K562 (cell line): ENCODE data around the gene GTPBP2. TPM values are rescaled to one million over a fixed set of nuclear protein-coding genes. Genes with fewer than 3 reads are reported as not detected.

Source experiments
- CCNT2 ChIP-seq: IDR thresholded peaks from 2 replicates; pipeline ENCODE4 v1.6.1; 2011; ENCODE audit warnings: borderline replicate concordance, low read depth, mild to moderate bottlenecking, moderate library complexity, mixed read lengths, low read length; ENCODE audit not compliant: insufficient read length; ENCODE audit errors: extremely low read depth
- CHAMP1 ChIP-seq: fragments of 450-650 bp; IDR thresholded peaks from 2 replicates; pipeline ENCODE4 v1.6.1; 2016; ENCODE audit warnings: mild to moderate bottlenecking
- DMBX1 ChIP-seq: fragments of 250-450 bp; sonication (Bioruptor Pico); IDR thresholded peaks from 2 replicates; pipeline ENCODE4 v1.8.0; 2022; ENCODE audit warnings: inconsistent platforms, mild to moderate bottlenecking, moderate library complexity, borderline replicate concordance
- E2F4 ChIP-seq: sonication (generic); formaldehyde crosslinking; IDR thresholded peaks from 2 replicates; pipeline ENCODE4 v1.8.0; 2022; ENCODE audit warnings: mild to moderate bottlenecking, low read depth, missing genetic modification reagents
- ETS2 ChIP-seq: IDR thresholded peaks from 2 replicates; pipeline ENCODE4 v1.6.1; 2016; ENCODE audit warnings: borderline replicate concordance, missing genetic modification characterization, mild to moderate bottlenecking, moderate library complexity, missing compliant biosample characterization; ENCODE audit not compliant: poor library complexity, severe bottlenecking
- EWSR1 ChIP-seq: fragments of 450-650 bp; IDR thresholded peaks from 2 replicates; pipeline ENCODE4 v1.6.1; 2018; ENCODE audit warnings: borderline replicate concordance, mild to moderate bottlenecking, low read depth, moderate library complexity; ENCODE audit not compliant: partially characterized antibody
- KLF16 ChIP-seq: IDR thresholded peaks from 2 replicates; pipeline ENCODE4 v1.6.1; 2016; ENCODE audit warnings: antibody characterized with exemption
- MAX ChIP-seq: sonication (generic); formaldehyde crosslinking; IDR thresholded peaks from 2 replicates; pipeline ENCODE4 v1.9.0; 2022; ENCODE audit warnings: mild to moderate bottlenecking, missing genetic modification reagents
- MAZ ChIP-seq, 2 experiments: fragments of 450-650 bp in 1 of 2; sonication (generic) in 1 of 2; formaldehyde crosslinking; IDR thresholded peaks in 1 of 2; conservative IDR thresholded peaks in 1 of 2; 2 replicates each; pipeline versions ENCODE4 v1.4.0 to v1.5.0; 2020; ENCODE audit warnings: mild to moderate bottlenecking in 1 of 2, missing genetic modification reagents in 1 of 2
- MEIS2 ChIP-seq: fragments of 450-650 bp; IDR thresholded peaks from 2 replicates; pipeline ENCODE4 v1.6.1; 2014; ENCODE audit warnings: mild to moderate bottlenecking; ENCODE audit not compliant: partially characterized antibody
- MTF1 ChIP-seq: fragments of 250-450 bp; sonication (Bioruptor Pico); IDR thresholded peaks from 2 replicates; pipeline ENCODE4 v1.9.0; 2021; ENCODE audit warnings: moderate library complexity, mild to moderate bottlenecking, inconsistent platforms, borderline replicate concordance
- PHF21A ChIP-seq: fragments of 450-650 bp; IDR thresholded peaks from 2 replicates; pipeline ENCODE4 v1.6.1; 2017; ENCODE audit warnings: low read depth, borderline replicate concordance
- POLR2G ChIP-seq: fragments of 200-400 bp; formaldehyde crosslinking; IDR thresholded peaks from 2 replicates; pipeline ENCODE4 v1.6.1; 2017; ENCODE audit warnings: low read depth, mild to moderate bottlenecking, antibody characterized with exemption, low read length, moderate library complexity
- RBFOX2 ChIP-seq: fragments of 200-400 bp; formaldehyde crosslinking; IDR thresholded peaks from 2 replicates; pipeline ENCODE4 v1.6.1; 2017; ENCODE audit warnings: low read depth, mild to moderate bottlenecking, low read length, moderate library complexity
- SP1 ChIP-seq: sonication (generic); formaldehyde crosslinking; IDR thresholded peaks from 2 replicates; pipeline ENCODE4 v1.8.1; 2022; ENCODE audit warnings: mild to moderate bottlenecking, missing genetic modification reagents
- TOE1 ChIP-seq, 2 experiments: fragments of 450-650 bp in 1 of 2; sonication (generic) in 1 of 2; formaldehyde crosslinking in 1 of 2; IDR thresholded peaks; 2 replicates each; pipeline versions ENCODE4 v1.7.1 to v1.8.0; 2016 to 2022; ENCODE audit warnings: borderline replicate concordance in 2 of 2, mild to moderate bottlenecking in 2 of 2, antibody characterized with exemption in 1 of 2, inconsistent platforms in 1 of 2, low read depth in 1 of 2, missing genetic modification reagents in 1 of 2, moderate library complexity in 1 of 2
- ZKSCAN1 ChIP-seq: fragments of 150-350 bp; IDR thresholded peaks from 2 replicates; pipeline ENCODE4 v1.6.1; 2016; ENCODE audit warnings: low read depth, low read length
- ZNF444 ChIP-seq: fragments of 250-450 bp; sonication (Bioruptor Pico); IDR thresholded peaks from 2 replicates; pipeline ENCODE4 v1.4.0; 2020; ENCODE audit warnings: mild to moderate bottlenecking, moderate library complexity
- polyA plus RNA-seq, 8 experiments: library from polyadenylated mRNA; depleted of rRNA in 4 of 8; stranded (reverse) in 5 of 8; unstranded in 3 of 8; fragments of >200 nt; fragmentation: Nextera tagmentation in 2 of 8; fragmentation: Illumina TruSeq in 1 of 8; extraction: Ambion mirVana in 2 of 8; extraction: Trizol in 1 of 8; gene quantifications; 2 replicates each; pipeline versions ENCODE4 v1.2.1 to v1.2.3, GENCODE V29; 2011 to 2014; ENCODE audit warnings: inconsistent platforms in 1 of 8, missing spikeins in 1 of 8
- total RNA-seq, 7 experiments: library from RNA; depleted of rRNA in 6 of 7; stranded (reverse); fragments of >200 nt in 6 of 7; fragmentation: Illumina TruSeq in 2 of 7; extraction: Trizol in 2 of 7; gene quantifications; 2 replicates each; pipeline versions ENCODE4 v1.2.1 to v1.2.3, GENCODE V29; 2011 to 2021; ENCODE audit warnings: low replicate concordance in 1 of 7

GTPBP2 gene
- total and polyA plus RNA-seq, 9 of the 15 experiments (the other 6 are each of a cell fraction or from before 2014, with no cell fraction given), result 48.4 to 196 (median 111) TPM

- TF ChIP-seq E2F4 (CRISPR knock-in tag) (peak; percentile 69; the same call in 1 of the 2 replicates), MAX (CRISPR knock-in tag) (peak; percentile 93), KLF16 (no peak; the same call in 1 of the 2 replicates), CCNT2 (peak; percentile 93), ZKSCAN1 (peak; percentile 68; the same call in 1 of the 2 replicates), SP1 (CRISPR knock-in tag) (peak; percentile 72), ETS2 (tag) (no peak), EWSR1 (no peak), MEIS2 (peak; percentile 99), POLR2G (peak; percentile 96), TOE1 (IDR thresholded peaks at IDR 0.05; ENCODE audit: borderline replicate concordance) (no peak), TOE1 (CRISPR knock-in tag; IDR thresholded peaks at IDR 0.05; ENCODE audit: borderline replicate concordance, low read depth) (peak; percentile 90; the same call in 1 of the 2 replicates), MTF1 (no peak), PHF21A (peak; percentile 31; the same call in 1 of the 2 replicates), CHAMP1 (0 out of 2 replicates have a peak, but pooled peaks have one; percentile 24), MAZ (CRISPR knock-in tag; conservative IDR thresholded peaks at IDR 0.05 in 1 of 2, IDR thresholded peaks at IDR 0.05 in 1 of 2) (peak; percentile 68 to 88), DMBX1 (CRISPR knock-in tag) (no peak), ZNF444 (no peak), RBFOX2 (peak; percentile 96)
Observed at GRCh38 chr6:43575772-43576551, 53.1 kb downstream of the GTPBP2 start, which contains the start of the genes POLH and XPO5 (continued).
